SH-SY5Y (cell line): ENCODE data around the gene SETDB2.

ENCODE experiments used
- GATA2 ChIP-seq: IDR thresholded peaks from 2 replicates; pipeline ENCODE4 v1.6.1; 2011; ENCODE audit warnings: mild to moderate bottlenecking, low read depth, low read length
- GATA3 ChIP-seq: IDR thresholded peaks from 2 replicates; pipeline ENCODE4 v1.6.1; 2011; ENCODE audit warnings: low read depth, mild to moderate bottlenecking, low read length, moderate library complexity

GRCh38 chr13:49543656-49544055 is 99.6 kb downstream of the SETDB2 start:
- TF ChIP-seq GATA2 (no peak), GATA3 (no peak)
